Right atrium auricular region (tissue), 2 donors: ENCODE measurements around the gene NEU1. TPM values are rescaled to one million over a fixed set of nuclear protein-coding genes. Genes with fewer than 3 reads are reported as not detected.
"Not testable (repeated sequence)": the region's sequence is repeated elsewhere in the genome, so short reads cannot be mapped to it uniquely, and the experiment has no call there.

Experiments used
- DNase-seq: peaks from one replicate; pipeline ENCODE4 v3.0.0-alpha.2; 2019; ENCODE audit warnings: low spot score
- H3K27ac ChIP-seq, 2 donors: fragments of 200-600 bp; sonication (generic); 1 replicate in 1 of 2; 2 replicates in 1 of 2; pipeline ENCODE4 v1.5.1; 2016 to 2019
- H3K27me3 ChIP-seq, 2 donors: fragments of 200-600 bp; sonication (generic); one replicate each; pipeline versions ENCODE4 v1.5.1 to v1.6.0; 2017 to 2019
- H3K36me3 ChIP-seq: fragments of 200-600 bp; sonication (generic); one replicate; pipeline ENCODE4 v1.5.1; 2016
- H3K4me1 ChIP-seq, 2 donors: fragments of 200-600 bp; sonication (generic); one replicate each; pipeline versions ENCODE4 v1.5.1 to v1.6.0; 2017 to 2019
- H3K4me3 ChIP-seq, 2 donors: fragments of 200-600 bp; sonication (generic); 1 replicate in 1 of 2; 2 replicates in 1 of 2; pipeline ENCODE4 v1.5.1; 2017 to 2019; ENCODE audit warnings: mild to moderate bottlenecking in 1 of 2, moderate library complexity in 1 of 2
- H3K9me3 ChIP-seq, 2 donors: fragments of 200-600 bp; sonication (generic); one replicate each; pipeline ENCODE4 v1.5.1; 2019
- total RNA-seq, 2 donors: library from RNA; depleted of rRNA; stranded (reverse); fragments of >200 nt; gene quantifications; one replicate each; pipeline ENCODE4 v1.1.0, GENCODE V29; 2016
- TF ChIP-seq, protein P1 (sequence below), 2 donors: fragments of 200-600 bp; sonication (generic); IDR thresholded peaks; one replicate each; pipeline ENCODE4 v1.5.1; 2019; ENCODE audit warnings: antibody characterized with exemption in 2 of 2

NEU1 gene
- total RNA-seq, 2 donors from 2014 or later, result 28.0 to 37.7 TPM

- Histone ChIP-seq H3K36me3 (no peaks in the 10 kb centered on the region), H3K4me1 (peaks cover 0 to 36% of the 10 kb centered on the region in 2 donors), H3K9me3 (no peaks in the 10 kb centered on the region), H3K4me3 (peak within 1 kb of the TSS; percentile 56 to 61), H3K27ac (peak within 1 kb of the TSS; percentile 100), H3K27me3 (no peaks in the 10 kb centered on the region)
- DNase-seq, result peak; percentile 98
- TF ChIP-seq, protein P1, sequence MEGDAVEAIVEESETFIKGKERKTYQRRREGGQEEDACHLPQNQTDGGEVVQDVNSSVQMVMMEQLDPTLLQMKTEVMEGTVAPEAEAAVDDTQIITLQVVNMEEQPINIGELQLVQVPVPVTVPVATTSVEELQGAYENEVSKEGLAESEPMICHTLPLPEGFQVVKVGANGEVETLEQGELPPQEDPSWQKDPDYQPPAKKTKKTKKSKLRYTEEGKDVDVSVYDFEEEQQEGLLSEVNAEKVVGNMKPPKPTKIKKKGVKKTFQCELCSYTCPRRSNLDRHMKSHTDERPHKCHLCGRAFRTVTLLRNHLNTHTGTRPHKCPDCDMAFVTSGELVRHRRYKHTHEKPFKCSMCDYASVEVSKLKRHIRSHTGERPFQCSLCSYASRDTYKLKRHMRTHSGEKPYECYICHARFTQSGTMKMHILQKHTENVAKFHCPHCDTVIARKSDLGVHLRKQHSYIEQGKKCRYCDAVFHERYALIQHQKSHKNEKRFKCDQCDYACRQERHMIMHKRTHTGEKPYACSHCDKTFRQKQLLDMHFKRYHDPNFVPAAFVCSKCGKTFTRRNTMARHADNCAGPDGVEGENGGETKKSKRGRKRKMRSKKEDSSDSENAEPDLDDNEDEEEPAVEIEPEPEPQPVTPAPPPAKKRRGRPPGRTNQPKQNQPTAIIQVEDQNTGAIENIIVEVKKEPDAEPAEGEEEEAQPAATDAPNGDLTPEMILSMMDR (IDR thresholded peaks at IDR 0.05), result no peak
These were observed 47.4 kb downstream of the NEU1 start, which contains the start of the genes HSPA1A and HSPA1L for GRCh38 chr6:31815025-31815838. Gene HSPA1A (plus strand): TSS chr6:31815543. CDS start chr6:31815757, 214 bp downstream. Gene HSPA1L (minus strand): TSS chr6:31815283. CDS start chr6:31811972, 3,311 bp downstream.

- TF ChIP-seq, protein P1 (IDR thresholded peaks at IDR 0.05), result no peak
- no peaks in the 10 kb centered on the region for H3K27me3 ChIP-seq
- no peaks in the 10 kb centered on the region for H3K36me3 ChIP-seq
- H3K27ac ChIP-seq, result peak overlapping the region; percentile 100
- H3K4me1 ChIP-seq, result peaks cover 0 to 30% of the 10 kb centered on the region in 2 donors
- H3K4me3 ChIP-seq, result peak overlapping the region; percentile 33 to 61
- no peaks in the 10 kb centered on the region for H3K9me3 ChIP-seq
- peak; percentile 96 for DNase-seq
These were observed 48.0 kb downstream of the NEU1 start for GRCh38 chr6:31814677-31815024.

GRCh38 chr6:31813465-31813849 lies 49.2 kb downstream of the NEU1 start:
- peak overlapping the region in 1 of 2 donors; percentile 29 for H3K4me3 ChIP-seq
- H3K4me1 ChIP-seq, result peaks cover 0 to 18% of the 10 kb centered on the region in 2 donors
- H3K36me3 ChIP-seq, result no peaks in the 10 kb centered on the region
- TF ChIP-seq, protein P1 (IDR thresholded peaks at IDR 0.05), result no peak
- no peaks in the 10 kb centered on the region for H3K27me3 ChIP-seq
- peak overlapping the region; percentile 100 for H3K27ac ChIP-seq
- no peak for DNase-seq
- H3K9me3 ChIP-seq, result no peaks in the 10 kb centered on the region

DNA sequence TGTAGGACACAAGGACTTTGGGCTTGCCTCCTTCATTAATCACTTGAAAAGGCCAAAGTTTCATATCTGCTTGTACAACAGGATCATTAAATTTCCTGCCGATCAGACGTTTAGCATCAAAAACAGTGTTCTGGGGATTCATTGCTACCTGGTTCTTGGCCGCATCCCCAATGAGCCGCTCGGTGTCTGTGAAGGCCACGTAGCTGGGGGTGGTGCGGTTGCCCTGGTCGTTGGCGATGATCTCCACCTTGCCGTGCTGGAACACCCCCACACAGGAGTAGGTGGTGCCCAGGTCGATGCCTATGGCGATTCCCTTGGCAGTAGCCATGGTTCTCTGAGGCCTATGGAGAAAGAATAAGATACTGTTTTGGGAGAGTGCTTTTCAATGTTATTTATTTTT lies 51.0 kb downstream of the NEU1 start:
- H3K27me3 ChIP-seq, result no peaks in the 10 kb centered on the region
- DNase-seq, result no peak
- TF ChIP-seq, protein P1 (IDR thresholded peaks at IDR 0.05), result no peak
- H3K4me1 ChIP-seq, result peaks cover 0 to 16% of the 10 kb centered on the region in 2 donors
- no peak overlapping the region for H3K27ac ChIP-seq
- no peak overlapping the region for H3K4me3 ChIP-seq
- no peaks in the 10 kb centered on the region for H3K9me3 ChIP-seq
- H3K36me3 ChIP-seq, result no peaks in the 10 kb centered on the region

GRCh38 chr6:31808599-31808998 lies 54.0 kb downstream of the NEU1 start:
- not testable (repeated sequence) for H3K36me3 ChIP-seq, H3K27me3 ChIP-seq, H3K27ac ChIP-seq, H3K4me3 ChIP-seq, DNase-seq, H3K9me3 ChIP-seq
- peaks cover 0 to 21% of the 10 kb centered on the region in 2 donors for H3K4me1 ChIP-seq

Other genes starting within 250 kb of the NEU1 start
- 10 to 100 TPM in 1 of 2 donors, 1 to 10 TPM in 1; 8.3 to 27.3 TPM for gene AIF1, start 247.6 kb downstream of the NEU1 start, total RNA-seq
- 10 to 100 TPM; 61.0 to 96.7 TPM for gene PRRC2A, start 242.1 kb downstream of the NEU1 start, total RNA-seq
- gene BAG6, start 210.2 kb downstream of the NEU1 start, total RNA-seq, result 100 to 1,000 TPM; 209 to 306 TPM
- 1 to 10 TPM; 1.0 to 1.2 TPM for gene APOM, start 206.9 kb downstream of the NEU1 start, total RNA-seq
- gene C6orf47, start 202.0 kb downstream of the NEU1 start, total RNA-seq, result 10 to 100 TPM; 17.8 to 19.2 TPM
- gene GPANK1, start 197.8 kb downstream of the NEU1 start, total RNA-seq, result 10 to 100 TPM; 14.7 to 20.0 TPM
- 100 to 1,000 TPM; 242 to 243 TPM for gene CSNK2B, start 196.7 kb downstream of the NEU1 start, total RNA-seq
- gene LY6G5B, start 192.8 kb downstream of the NEU1 start, total RNA-seq, result 1 to 10 TPM in 1 of 2 donors, under 1 TPM in 1; 0.67 to 1.8 TPM
- 1 to 10 TPM; 1.2 to 4.9 TPM for gene LY6G5C, start 181.8 kb downstream of the NEU1 start, total RNA-seq
- gene ABHD16A, start 159.5 kb downstream of the NEU1 start, total RNA-seq, result 10 to 100 TPM; 22.7 to 29.4 TPM
- not detected for gene LY6G6F, start 156.0 kb downstream of the NEU1 start, total RNA-seq
- gene LY6G6D, start 147.5 kb downstream of the NEU1 start, total RNA-seq, result not detected
- gene LY6G6C, start 141.1 kb downstream of the NEU1 start, total RNA-seq, result 1 to 10 TPM in 1 of 2 donors, not detected in 1; 1.3 TPM
- gene MPIG6B, start 139.4 kb downstream of the NEU1 start, total RNA-seq, result under 1 TPM in 1 of 2 donors, not detected in 1; 0.55 TPM
- 10 to 100 TPM; 53.5 to 93.3 TPM for gene DDAH2, start 133.5 kb downstream of the NEU1 start, total RNA-seq
- 100 to 1,000 TPM in 1 of 2 donors, 10 to 100 TPM in 1; 90.9 to 194 TPM for gene CLIC1, start 126.3 kb downstream of the NEU1 start, total RNA-seq
- under 1 TPM; 0.37 to 0.98 TPM for gene MSH5, start 122.8 kb downstream of the NEU1 start, total RNA-seq
- gene SAPCD1, start 100.2 kb downstream of the NEU1 start, total RNA-seq, result not detected
- 1 to 10 TPM; 4.1 to 7.5 TPM for gene VWA7, start 85.5 kb downstream of the NEU1 start, total RNA-seq
- 10 to 100 TPM; 15.3 to 24.6 TPM for gene VARS1, start 67.1 kb downstream of the NEU1 start, total RNA-seq
- 10 to 100 TPM; 28.8 to 32.0 TPM for gene LSM2, start 55.9 kb downstream of the NEU1 start, total RNA-seq
- 1 to 10 TPM; 1.1 to 1.6 TPM for gene HSPA1L, start 47.5 kb downstream of the NEU1 start, total RNA-seq
- gene HSPA1A, start 47.3 kb downstream of the NEU1 start, total RNA-seq, result 100 to 1,000 TPM; 315 to 334 TPM
- 100 to 1,000 TPM; 131 to 232 TPM for gene HSPA1B, start 35.1 kb downstream of the NEU1 start, total RNA-seq
- not detected for gene SLC44A4, start 16.2 kb upstream of the NEU1 start, total RNA-seq
- 10 to 100 TPM; 10.5 to 19.1 TPM for gene EHMT2, start 34.9 kb upstream of the NEU1 start, total RNA-seq
- gene ZBTB12, start 39.3 kb upstream of the NEU1 start, total RNA-seq, result under 1 TPM; 0.47 to 0.52 TPM
- 10 to 100 TPM in 1 of 2 donors, 1 to 10 TPM in 1; 3.5 to 19.9 TPM for gene C2, start 64.9 kb upstream of the NEU1 start, total RNA-seq
- 100 to 1,000 TPM in 1 of 2 donors, 10 to 100 TPM in 1; 65.5 to 126 TPM for gene CFB, start 83.3 kb upstream of the NEU1 start, total RNA-seq
- gene NELFE, start 96.2 kb upstream of the NEU1 start, total RNA-seq, result 10 to 100 TPM; 40.0 to 81.7 TPM
- 10 to 100 TPM; 18.7 to 31.6 TPM for gene SKIC2, start 96.4 kb upstream of the NEU1 start, total RNA-seq
- gene DXO, start 109.3 kb upstream of the NEU1 start, total RNA-seq, result 10 to 100 TPM; 12.1 to 14.1 TPM
- 100 to 1,000 TPM; 152 to 175 TPM for gene C4A, start 119.2 kb upstream of the NEU1 start, total RNA-seq
- 100 to 1,000 TPM; 150 to 241 TPM for gene C4B, start 152.0 kb upstream of the NEU1 start, total RNA-seq
- 1 to 10 TPM in 1 of 2 donors, under 1 TPM in 1; 0.19 to 1.2 TPM for gene CYP21A2, start 175.6 kb upstream of the NEU1 start, total RNA-seq
- 100 to 1,000 TPM; 138 to 210 TPM for gene TNXB, start 246.5 kb upstream of the NEU1 start, total RNA-seq